Measurements from ENCODE around the gene GPHA2. TPM values are rescaled to one million over a fixed set of nuclear protein-coding genes. Genes with fewer than 3 reads are reported as not detected.

The GPHA2 gene
- total RNA-seq, 2 experiments from 2014 or later, result 0.49 to 0.56 TPM

GRCh38 chr11:64915376-64915887, 20.3 kb downstream of the GPHA2 start:
- Histone ChIP-seq H3K27me3 (ENCODE audit: control insufficient read depth in 1 of 2, insufficient read depth in 2 of 2, low read length in 2 of 2) (no peaks in the 10 kb centered on the region), H3K36me3 (ENCODE audit: insufficient read depth, low read length) (peaks cover 36% of the 10 kb centered on the region), H3K9me3 (ENCODE audit: control insufficient read depth in 1 of 2, insufficient read depth in 1 of 2, low read length in 2 of 2) (no peaks in the 10 kb centered on the region), H3K4me3 (ENCODE audit: low read length) (no peak overlapping the region), H3K4me1 (ENCODE audit: insufficient read depth, low read length) (peaks cover 33% of the 10 kb centered on the region), H3K27ac (ENCODE audit: low read depth in 1 of 2, low read length in 2 of 2) (peak overlapping the region in 1 of 2 donors; percentile 78)
- Mint-ChIP-seq H3K27me3 (no peaks in the 10 kb centered on the region), H3K4me1 (ENCODE audit: low read depth) (peaks cover 26% of the 10 kb centered on the region), H3K27ac (peak overlapping the region; percentile 81), H3K36me3 (ENCODE audit: low read depth) (peaks cover 45% of the 10 kb centered on the region), H3K9me3 (no peaks in the 10 kb centered on the region), H3K4me3 (peak overlapping the region; percentile 93)
- POLR2A ChIA-PET, result interaction anchor here (1.2 to 2.4 kb wide), 4 partner anchors 10 to 137 kb away, joined by 3 to 9 read pairs (median 3); partner anchors contain the start of genes PPP2R5B and SF1
- intact Hi-C loops (cut with DNase I, micrococcal nuclease), result loop anchor here (5.0 kb wide), 3 partner anchors 57 to 217 kb away; partner anchors contain the start of genes FAU (in 1 of the 2), MAJIN (in 1 of the 2), MRPL49 (in 1 of the 2) and SYVN1 (in 1 of the 2)
- ATAC-seq (ENCODE audit: poor library complexity) (no peak), DNase-seq (no peak)
- CTCF ChIA-PET, result interaction anchor here (1.6 kb wide), 1 partner anchor 27 kb away, joined by 6 read pairs; no protein-coding TSS in a partner anchor
- TF ChIP-seq, protein P1, sequence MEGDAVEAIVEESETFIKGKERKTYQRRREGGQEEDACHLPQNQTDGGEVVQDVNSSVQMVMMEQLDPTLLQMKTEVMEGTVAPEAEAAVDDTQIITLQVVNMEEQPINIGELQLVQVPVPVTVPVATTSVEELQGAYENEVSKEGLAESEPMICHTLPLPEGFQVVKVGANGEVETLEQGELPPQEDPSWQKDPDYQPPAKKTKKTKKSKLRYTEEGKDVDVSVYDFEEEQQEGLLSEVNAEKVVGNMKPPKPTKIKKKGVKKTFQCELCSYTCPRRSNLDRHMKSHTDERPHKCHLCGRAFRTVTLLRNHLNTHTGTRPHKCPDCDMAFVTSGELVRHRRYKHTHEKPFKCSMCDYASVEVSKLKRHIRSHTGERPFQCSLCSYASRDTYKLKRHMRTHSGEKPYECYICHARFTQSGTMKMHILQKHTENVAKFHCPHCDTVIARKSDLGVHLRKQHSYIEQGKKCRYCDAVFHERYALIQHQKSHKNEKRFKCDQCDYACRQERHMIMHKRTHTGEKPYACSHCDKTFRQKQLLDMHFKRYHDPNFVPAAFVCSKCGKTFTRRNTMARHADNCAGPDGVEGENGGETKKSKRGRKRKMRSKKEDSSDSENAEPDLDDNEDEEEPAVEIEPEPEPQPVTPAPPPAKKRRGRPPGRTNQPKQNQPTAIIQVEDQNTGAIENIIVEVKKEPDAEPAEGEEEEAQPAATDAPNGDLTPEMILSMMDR (IDR thresholded peaks at IDR 0.05), result no peak

DNA sequence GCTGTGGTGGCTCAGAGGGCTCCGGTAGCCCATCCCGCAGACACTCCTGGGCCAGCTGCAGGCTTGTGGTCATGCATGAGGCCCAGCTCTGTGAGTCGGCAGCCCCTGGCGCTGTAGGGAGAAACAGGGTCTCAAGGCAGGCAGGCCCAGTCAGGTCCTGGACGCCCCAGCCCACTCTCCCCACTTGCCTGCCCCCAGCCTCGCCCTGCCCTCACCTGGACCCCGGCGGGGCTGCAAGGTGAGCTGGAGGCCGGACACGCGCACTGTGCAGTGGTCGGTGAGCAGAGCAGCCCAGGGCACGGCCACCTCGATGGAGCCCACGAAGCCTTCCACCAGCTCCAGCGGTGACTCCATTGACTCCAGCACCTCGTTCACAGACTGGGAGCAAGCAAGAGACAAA, 21.6 kb downstream of the GPHA2 start:
- H3K27ac ChIP-seq (ENCODE audit: low read depth in 1 of 2, low read length in 2 of 2), result no peak overlapping the region
- POLR2A ChIA-PET, result no interaction called here
- TF ChIP-seq, protein P1 (IDR thresholded peaks at IDR 0.05), result no peak
- no peak for ATAC-seq (ENCODE audit: poor library complexity)
- Mint-ChIP-seq H3K36me3 (ENCODE audit: low read depth) (peaks cover 54% of the 10 kb centered on the region), H3K27me3 (no peaks in the 10 kb centered on the region), H3K4me1 (ENCODE audit: low read depth) (peaks cover 26% of the 10 kb centered on the region), H3K4me3 (peak overlapping the region; percentile 78), H3K27ac (no peak overlapping the region), H3K9me3 (no peaks in the 10 kb centered on the region)
- peaks cover 33% of the 10 kb centered on the region for H3K4me1 ChIP-seq (ENCODE audit: insufficient read depth, low read length)
- no peak overlapping the region for H3K4me3 ChIP-seq (ENCODE audit: low read length)
- CTCF ChIA-PET, result interaction anchor here (1.6 kb wide), 1 partner anchor 26 kb away, joined by 6 read pairs; no protein-coding TSS in a partner anchor
- intact Hi-C loops (cut with DNase I, micrococcal nuclease), result no loop called here
- peak in 1 of 14 experiments; percentile 36 for DNase-seq
- peaks cover 49% of the 10 kb centered on the region for H3K36me3 ChIP-seq (ENCODE audit: insufficient read depth, low read length)
- no peaks in the 10 kb centered on the region for H3K27me3 ChIP-seq (ENCODE audit: control insufficient read depth in 1 of 2, insufficient read depth in 2 of 2, low read length in 2 of 2)
- H3K9me3 ChIP-seq (ENCODE audit: control insufficient read depth in 1 of 2, insufficient read depth in 1 of 2, low read length in 2 of 2), result no peaks in the 10 kb centered on the region

DNA sequence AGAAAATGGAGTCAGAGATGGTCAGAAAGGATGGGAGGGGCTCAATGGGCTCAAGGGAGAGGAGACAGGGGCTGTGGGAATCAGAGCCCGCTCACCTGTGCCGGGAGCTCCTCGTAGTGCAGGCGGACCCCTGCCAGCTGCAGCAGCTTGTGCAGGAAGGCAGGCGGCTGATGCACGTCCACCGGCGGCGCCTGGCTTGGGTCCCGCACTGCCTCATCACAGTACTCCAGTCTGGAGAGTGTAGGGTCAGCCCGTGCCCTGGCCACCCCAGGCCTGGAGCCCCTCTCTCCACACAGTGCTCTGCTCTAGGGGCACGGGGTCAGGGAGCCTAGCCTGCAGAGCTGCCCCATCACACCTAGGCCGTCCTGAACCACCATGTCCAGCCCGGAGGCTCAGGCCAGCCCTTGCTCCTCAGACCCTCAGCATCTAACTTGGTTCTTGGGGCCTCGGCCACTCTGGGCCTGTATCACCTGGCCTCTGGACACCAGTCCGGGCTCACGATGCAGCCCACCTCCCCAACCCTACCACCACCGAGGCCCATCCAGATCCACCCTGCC, 22.4 kb downstream of the GPHA2 start:
- H3K27ac ChIP-seq (ENCODE audit: low read depth in 1 of 2, low read length in 2 of 2), result no peak overlapping the region
- CTCF ChIA-PET, result no interaction called here
- H3K4me1 ChIP-seq (ENCODE audit: insufficient read depth, low read length), result peaks cover 31% of the 10 kb centered on the region
- Mint-ChIP-seq H3K36me3 (ENCODE audit: low read depth) (peaks cover 63% of the 10 kb centered on the region), H3K4me3 (peak overlapping the region; percentile 71), H3K27me3 (no peaks in the 10 kb centered on the region), H3K9me3 (no peaks in the 10 kb centered on the region), H3K27ac (no peak overlapping the region), H3K4me1 (ENCODE audit: low read depth) (peaks cover 26% of the 10 kb centered on the region)
- no peak overlapping the region for H3K4me3 ChIP-seq (ENCODE audit: low read length)
- DNase-seq, result peak in 1 of 14 experiments; percentile 31
- POLR2A ChIA-PET, result interaction anchor here (2.1 kb wide), 1 partner anchor 11 kb away, joined by 5 read pairs; the partner anchor contains the start of gene PPP2R5B
- TF ChIP-seq, protein P1 (IDR thresholded peaks at IDR 0.05), result no peak
- ATAC-seq (ENCODE audit: poor library complexity), result no peak
- no peaks in the 10 kb centered on the region for H3K9me3 ChIP-seq (ENCODE audit: control insufficient read depth in 1 of 2, insufficient read depth in 1 of 2, low read length in 2 of 2)
- intact Hi-C loops (cut with DNase I, micrococcal nuclease), result no loop called here
- no peaks in the 10 kb centered on the region for H3K27me3 ChIP-seq (ENCODE audit: control insufficient read depth in 1 of 2, insufficient read depth in 2 of 2, low read length in 2 of 2)
- H3K36me3 ChIP-seq (ENCODE audit: insufficient read depth, low read length), result peaks cover 56% of the 10 kb centered on the region
